A673 (cell line): Measurements from ENCODE around the gene ASPSCR1. TPM values are rescaled to one million over a fixed set of nuclear protein-coding genes. Genes with fewer than 3 reads are reported as not detected.

Experiments used
- BruUV-seq: library from RNA; stranded (reverse); fragments of 400-500 nt; replicated peaks from 2 replicates; lab custom pipeline; 2021; lab: Mats Ljungman, UMichigan
- CTCF ChIA-PET: fragments of 300-600 bp; sonication (Branson Sonifier 250); formaldehyde crosslinking; loops from one replicate; lab custom pipeline; 2022; ENCODE audit warnings: antibody characterized with exemption; lab: Charles Lee
- POLR2A ChIA-PET: fragments of 300-600 bp; sonication (Branson Sonifier 250); formaldehyde crosslinking; loops from one replicate; lab custom pipeline; 2022; ENCODE audit warnings: antibody characterized with exemption; ENCODE audit not compliant: low non-redundant PET; lab: Charles Lee
- DNase-seq: peaks from one replicate; pipeline ENCODE4 v3.0.0-alpha.2; 2015; ENCODE audit warnings: low spot score
- H3K27ac ChIP-seq: fragments of 200-600 bp; sonication (generic); 2 replicates; pipeline ENCODE4 v1.5.1; 2016; ENCODE audit warnings: mixed run types, low read depth, mild to moderate bottlenecking, mixed read lengths, antibody characterized with exemption, low read length; ENCODE audit not compliant: poor library complexity, severe bottlenecking
- H3K27me3 ChIP-seq: fragments of 200-600 bp; sonication (generic); replicated peaks from 2 replicates; pipeline ENCODE4 v1.6.1; 2017; ENCODE audit warnings: mixed run types, low read depth, mild to moderate bottlenecking, mixed read lengths, antibody characterized with exemption, low read length; ENCODE audit not compliant: insufficient read depth, poor library complexity
- H3K36me3 ChIP-seq: fragments of 200-600 bp; sonication (generic); 2 replicates; pipeline ENCODE4 v1.6.1; 2016; ENCODE audit warnings: mixed run types, mild to moderate bottlenecking, mixed read lengths, antibody characterized with exemption, low read length; ENCODE audit not compliant: insufficient read depth, poor library complexity, severe bottlenecking
- H3K4me1 ChIP-seq: fragments of 200-600 bp; sonication (generic); 2 replicates; pipeline ENCODE4 v1.6.1; 2017; ENCODE audit warnings: mixed run types, mild to moderate bottlenecking, mixed read lengths, antibody characterized with exemption, low read length; ENCODE audit not compliant: insufficient read depth, poor library complexity, severe bottlenecking
- H3K4me3 ChIP-seq: fragments of 200-600 bp; sonication (generic); 2 replicates; pipeline ENCODE4 v1.5.1; 2016; ENCODE audit warnings: low read depth, mixed run types, mild to moderate bottlenecking, mixed read lengths, low read length; ENCODE audit not compliant: poor library complexity, severe bottlenecking
- H3K9me3 ChIP-seq: fragments of 200-600 bp; sonication (generic); 2 replicates; pipeline ENCODE4 v1.6.1; 2016; ENCODE audit warnings: mixed run types, low read depth, mild to moderate bottlenecking, mixed read lengths, antibody characterized with exemption, low read length; ENCODE audit not compliant: poor library complexity, severe bottlenecking
- CTCF ChIP-seq: fragments of 300-800, 200-600 bp; sonication (generic); conservative IDR thresholded peaks from 2 replicates; pipeline ENCODE4 v1.5.1; 2017; ENCODE audit warnings: low read depth, mild to moderate bottlenecking, antibody characterized with exemption, low read length, moderate library complexity, mixed read lengths
- EZH2 ChIP-seq: fragments of 200-600 bp; sonication (generic); IDR thresholded peaks from 2 replicates; pipeline ENCODE4 v1.6.1; 2017; ENCODE audit warnings: borderline replicate concordance, low read depth, mild to moderate bottlenecking, mixed read lengths, antibody characterized with exemption, low read length; ENCODE audit not compliant: poor library complexity, severe bottlenecking
- intact Hi-C: fragments of 100-400 bp; cut with micrococcal nuclease; formaldehyde crosslinking; loops from one replicate; pipeline ENCODE4 v1.10.0; 2022; ENCODE audit not compliant: unreplicated experiment
- total RNA-seq: library from RNA; stranded (reverse); gene quantifications from 2 replicates; pipeline ENCODE4 v1.2.3, GENCODE V29; 2021

Gene ASPSCR1
- total RNA-seq, 1 experiment from 2014 or later, result 46.2 TPM

DNA sequence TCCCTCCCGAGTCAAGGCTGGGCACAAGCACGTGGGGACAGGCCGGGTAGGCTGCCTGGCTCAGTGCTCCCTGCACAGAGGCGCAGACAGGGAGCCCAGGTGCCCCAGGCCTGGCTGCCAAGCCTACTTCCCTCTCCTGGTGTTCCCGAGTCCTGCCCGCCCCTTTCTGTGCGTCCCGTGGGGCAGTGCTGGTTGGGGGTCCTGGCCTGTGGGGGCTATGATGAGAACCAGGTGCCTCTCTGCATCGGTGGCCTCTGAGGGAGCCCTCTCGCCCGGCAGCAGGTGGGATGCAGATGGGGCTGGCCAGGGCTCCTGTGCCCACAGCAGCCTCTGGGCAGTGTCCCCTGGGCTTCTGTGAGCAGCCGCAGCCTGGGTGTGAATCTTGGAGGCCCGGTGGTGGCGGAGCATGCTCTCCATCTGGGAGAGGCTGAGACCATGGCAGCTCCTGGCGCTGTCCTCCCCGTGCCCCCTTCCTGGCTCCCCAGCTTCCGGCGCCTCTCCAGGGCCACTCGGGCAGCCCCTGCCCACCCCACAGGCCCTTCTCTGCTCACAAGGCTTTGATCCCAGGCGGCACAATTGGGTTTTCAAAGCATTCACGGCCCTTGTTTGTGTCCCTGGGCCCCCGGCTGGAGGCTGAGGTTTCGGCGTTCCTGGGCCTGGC is 38.0 kb downstream of the ASPSCR1 start:
- DNase-seq, result no peak
- intact Hi-C loops, result no loop called here
- CTCF ChIA-PET, result interaction anchor here (0.8 kb wide), 1 partner anchor 56 kb away, joined by 3 read pairs; no protein-coding TSS in a partner anchor
- no peaks in the 10 kb centered on the region for H3K27me3 ChIP-seq
- H3K9me3 ChIP-seq, result no peaks in the 10 kb centered on the region
- no TSS peak for BruUV-seq
- POLR2A ChIA-PET, result no interaction called here
- TF ChIP-seq CTCF (no peak), EZH2 (no peak)
- H3K36me3 ChIP-seq, result peaks cover 8% of the 10 kb centered on the region
- peak overlapping the region; percentile 59 for H3K27ac ChIP-seq
- H3K4me3 ChIP-seq, result no peak overlapping the region
- peaks cover 13% of the 10 kb centered on the region for H3K4me1 ChIP-seq

GRCh38 chr17:82016061-82016874 is 38.8 kb downstream of the ASPSCR1 start:
- Histone ChIP-seq H3K4me3 (no peak overlapping the region), H3K9me3 (no peaks in the 10 kb centered on the region), H3K4me1 (peaks cover 14% of the 10 kb centered on the region), H3K27me3 (no peaks in the 10 kb centered on the region), H3K27ac (no peak overlapping the region), H3K36me3 (peaks cover 8% of the 10 kb centered on the region)
- POLR2A ChIA-PET, result interaction anchor here (0.6 kb wide), 1 partner anchor 29 kb away, joined by 4 read pairs; no protein-coding TSS in a partner anchor
- no peak for TF ChIP-seq CTCF
- TF ChIP-seq EZH2, result no peak
- intact Hi-C loops, result no loop called here
- CTCF ChIA-PET, result interaction anchor here (0.8 kb wide), 1 partner anchor 57 kb away, joined by 3 read pairs; no protein-coding TSS in a partner anchor
- BruUV-seq, result no TSS peak
- DNase-seq, result no peak

DNA sequence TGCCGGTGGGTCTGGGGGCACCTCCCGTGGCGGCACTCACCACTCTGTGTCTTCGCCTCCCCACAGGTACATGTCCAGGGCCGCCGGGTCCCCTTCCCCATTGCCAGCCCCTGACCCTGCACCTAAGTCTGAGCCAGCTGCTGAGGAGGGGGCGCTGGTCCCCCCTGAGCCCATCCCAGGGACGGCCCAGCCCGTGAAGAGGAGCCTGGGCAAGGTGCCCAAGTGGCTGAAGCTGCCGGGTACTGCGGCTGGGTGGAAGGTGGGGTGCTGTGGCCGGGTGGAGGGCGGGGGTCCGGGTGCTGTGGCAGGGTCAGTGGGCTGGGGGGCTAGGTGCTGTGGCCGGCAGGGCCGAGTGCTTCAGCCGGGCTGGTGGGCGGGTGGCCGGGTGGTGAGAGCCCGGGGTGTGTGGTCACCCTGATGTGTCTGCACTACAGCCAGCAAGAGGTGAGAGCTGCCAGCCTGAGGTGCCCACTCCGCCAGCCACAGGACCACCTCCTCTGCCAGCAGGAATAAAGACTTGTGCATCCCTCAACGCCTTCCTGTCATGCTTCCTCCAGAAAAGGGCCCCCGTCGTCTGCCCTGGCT is 39.5 kb downstream of the ASPSCR1 start:
- intact Hi-C loops, result no loop called here
- TF ChIP-seq EZH2, result no peak
- TF ChIP-seq CTCF, result no peak
- no peaks in the 10 kb centered on the region for H3K27me3 ChIP-seq
- DNase-seq, result no peak
- CTCF ChIA-PET, result no interaction called here
- H3K27ac ChIP-seq, result no peak overlapping the region
- POLR2A ChIA-PET, result interaction anchor here (0.6 kb wide), 1 partner anchor 28 kb away, joined by 4 read pairs; no protein-coding TSS in a partner anchor
- peaks cover 8% of the 10 kb centered on the region for H3K36me3 ChIP-seq
- H3K9me3 ChIP-seq, result no peaks in the 10 kb centered on the region
- peaks cover 21% of the 10 kb centered on the region for H3K4me1 ChIP-seq
- BruUV-seq, result no TSS peak
- H3K4me3 ChIP-seq, result no peak overlapping the region
